ENCODE data around the gene CLDN17.

DNA sequence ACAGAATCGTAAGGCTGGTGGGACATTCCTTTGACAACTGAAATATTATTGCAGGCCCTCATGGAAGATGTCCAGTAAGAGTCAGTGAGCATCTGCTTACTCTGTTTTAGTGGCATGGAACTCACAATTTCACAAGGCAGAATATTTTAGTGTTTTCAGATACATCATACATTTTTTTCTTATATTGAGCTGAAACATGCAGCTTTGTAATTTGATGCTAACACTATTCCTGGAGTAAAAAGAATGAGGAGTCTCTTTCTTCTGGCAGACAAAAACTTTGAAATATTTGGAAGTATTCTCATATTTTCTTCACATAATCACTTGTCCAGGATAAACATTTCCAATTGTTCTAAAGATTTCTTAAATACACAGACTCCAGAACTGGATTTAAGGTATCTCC lies 17.7 kb downstream of the CLDN17 start:
- TF ChIP-seq POLR2A (IDR thresholded peaks at IDR 0.05; ENCODE audit: low read depth, low read length): no peak
- no peak for TF ChIP-seq PAX5 (IDR thresholded peaks at IDR 0.05; ENCODE audit: insufficient read depth, low read length, severe bottlenecking)
- TF ChIP-seq TAF1 (IDR thresholded peaks at IDR 0.05; ENCODE audit: low read depth, low read length): no peak
- TF ChIP-seq POLR2AphosphoS5 (IDR thresholded peaks at IDR 0.05; ENCODE audit: low read depth, low read length): no peak
- no peak for TF ChIP-seq POU2F2 (IDR thresholded peaks at IDR 0.05; ENCODE audit: low read depth, low read length)
- no peak for TF ChIP-seq SPI1 (IDR thresholded peaks at IDR 0.05; ENCODE audit: low read depth, low read length)

Measured in GM12891 (cell line).